HG02870 (cell line): ENCODE results near the gene EEPD1.
"Not testable (repeated sequence)": the region's sequence is repeated elsewhere in the genome, so short reads cannot be mapped to it uniquely, and the experiment has no call there.

Experiments used
- ATAC-seq: cut with Tn5 transposase; IDR thresholded peaks from one replicate; pipeline ENCODE4 v1.9.1; 2021; ENCODE audit warnings: mild to moderate bottlenecking, moderate library complexity; ENCODE audit not compliant: unreplicated experiment

The EEPD1 gene

DNA sequence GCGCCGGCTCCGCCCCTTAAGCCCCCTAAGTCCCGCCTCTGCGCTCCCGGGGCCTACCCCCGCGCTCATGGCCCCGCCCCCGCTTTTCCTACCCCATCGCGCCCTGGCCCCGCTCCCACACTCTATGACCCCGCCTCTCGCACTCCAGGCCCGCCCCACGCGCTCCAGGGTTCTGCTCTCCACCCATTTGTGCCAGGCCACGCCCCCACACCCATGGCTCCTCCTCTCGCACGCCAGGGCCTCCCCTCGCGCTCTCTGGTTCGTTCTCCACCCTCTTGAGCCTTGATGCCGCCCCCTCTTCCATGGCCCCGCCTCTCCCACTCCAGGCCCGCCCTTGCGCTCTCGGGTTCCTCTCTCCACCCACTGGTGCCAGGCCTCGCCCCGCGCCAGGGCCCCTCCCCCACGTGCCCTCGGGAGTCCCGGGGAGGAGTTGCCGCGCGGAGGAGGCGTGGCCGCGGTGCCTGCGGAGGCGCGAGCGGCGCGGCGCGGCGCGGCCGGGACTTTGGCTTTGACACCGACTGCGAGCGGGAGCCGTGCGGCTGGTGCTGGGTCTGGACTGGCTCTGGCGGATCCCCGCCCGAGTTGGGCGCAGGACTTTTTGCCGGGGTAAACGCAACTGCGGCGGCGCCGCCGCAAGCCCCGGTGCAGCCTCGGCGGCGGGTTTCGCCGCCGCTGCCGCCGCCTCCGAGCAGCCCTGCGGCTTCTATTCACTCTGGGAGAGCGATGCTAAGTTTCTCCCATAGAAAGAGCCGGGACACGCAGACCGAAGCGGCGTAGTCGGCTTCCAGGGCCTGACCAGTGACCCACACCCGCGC, at the start of gene EEPD1:
EEPD1 (plus strand) TSS at position 499 of the 815 bp plus-strand sequence. CDS start 1,071 bp downstream, outside the sequence.
- peak; percentile 97 for ATAC-seq

DNA sequence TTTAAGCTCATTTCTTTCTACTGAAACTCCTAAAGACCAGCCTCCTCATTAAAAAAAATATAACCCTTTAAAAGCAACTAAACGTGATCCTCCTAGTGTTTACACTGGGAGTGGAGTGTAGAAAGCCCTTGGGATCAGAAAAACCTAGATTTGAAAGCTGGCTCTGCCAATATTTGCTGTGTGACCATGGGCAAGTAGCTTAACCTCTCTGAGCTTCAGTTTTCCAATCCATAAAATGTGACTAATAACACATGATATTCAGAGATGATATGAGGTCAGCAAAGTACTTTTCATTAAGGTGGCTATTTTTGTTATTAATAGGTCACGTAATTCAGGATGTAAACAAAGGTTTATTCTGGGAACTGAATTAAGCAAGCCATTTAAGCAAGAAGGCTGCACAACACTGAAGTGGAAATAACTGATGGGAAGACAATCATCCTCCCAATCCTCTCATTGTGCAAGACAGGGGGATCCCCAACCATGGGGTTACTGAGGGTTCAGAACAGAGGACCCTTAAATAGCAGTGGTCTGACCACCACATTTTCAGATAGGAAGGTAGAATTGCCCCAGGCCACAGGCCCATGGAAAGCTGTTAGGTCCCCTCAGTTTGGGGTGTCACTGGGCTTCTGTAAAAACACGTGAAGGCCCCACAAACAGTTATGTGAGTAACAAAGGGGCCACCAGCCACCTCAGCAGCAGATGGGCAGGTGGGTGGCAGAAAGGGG, 49.1 kb upstream of the EEPD1 start:
- ATAC-seq: no peak

DNA sequence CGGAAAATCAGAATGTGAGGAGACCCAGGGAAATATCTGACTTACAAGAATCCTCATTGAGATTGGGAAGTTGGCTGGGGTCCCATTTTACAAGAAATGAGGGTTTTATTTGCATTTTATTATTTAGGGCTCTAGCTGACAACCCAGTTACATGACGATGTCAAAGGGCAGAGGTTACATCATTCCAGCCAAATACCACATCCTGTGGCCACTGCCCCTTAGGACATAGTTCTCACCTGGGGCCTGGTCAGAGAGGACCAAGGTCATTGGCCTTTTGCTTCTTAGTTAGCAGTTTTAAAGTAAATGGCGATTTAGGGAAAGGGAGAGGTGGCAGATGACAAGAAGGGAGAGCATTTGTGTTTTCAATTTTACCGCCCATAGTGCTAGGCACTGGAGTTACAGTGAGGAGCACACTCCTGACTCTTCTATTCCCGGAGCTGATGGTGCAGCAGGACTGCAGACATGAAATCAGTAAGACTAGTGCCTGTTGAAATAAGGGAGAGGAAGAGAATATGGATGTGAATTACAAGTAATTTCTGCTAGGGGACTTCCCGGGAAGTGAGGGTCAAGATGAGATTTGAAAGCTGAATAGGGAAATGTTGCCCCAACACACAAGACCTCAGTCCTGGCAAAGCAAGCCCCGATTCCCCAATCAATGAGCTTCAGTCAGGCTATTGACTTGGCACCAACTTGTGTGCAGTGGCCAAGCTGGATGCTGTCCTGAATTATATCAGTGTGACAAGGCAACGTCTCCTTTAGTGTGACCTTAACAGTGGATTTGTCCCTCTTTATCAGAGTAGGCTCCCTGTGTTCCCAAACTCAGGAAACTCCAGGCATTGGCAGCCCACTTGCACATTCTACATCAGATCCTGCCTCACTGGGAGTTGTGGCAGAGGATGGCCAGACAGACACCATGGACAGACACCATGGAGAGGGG, 45.8 kb upstream of the EEPD1 start:
- ATAC-seq: not testable (repeated sequence)

DNA sequence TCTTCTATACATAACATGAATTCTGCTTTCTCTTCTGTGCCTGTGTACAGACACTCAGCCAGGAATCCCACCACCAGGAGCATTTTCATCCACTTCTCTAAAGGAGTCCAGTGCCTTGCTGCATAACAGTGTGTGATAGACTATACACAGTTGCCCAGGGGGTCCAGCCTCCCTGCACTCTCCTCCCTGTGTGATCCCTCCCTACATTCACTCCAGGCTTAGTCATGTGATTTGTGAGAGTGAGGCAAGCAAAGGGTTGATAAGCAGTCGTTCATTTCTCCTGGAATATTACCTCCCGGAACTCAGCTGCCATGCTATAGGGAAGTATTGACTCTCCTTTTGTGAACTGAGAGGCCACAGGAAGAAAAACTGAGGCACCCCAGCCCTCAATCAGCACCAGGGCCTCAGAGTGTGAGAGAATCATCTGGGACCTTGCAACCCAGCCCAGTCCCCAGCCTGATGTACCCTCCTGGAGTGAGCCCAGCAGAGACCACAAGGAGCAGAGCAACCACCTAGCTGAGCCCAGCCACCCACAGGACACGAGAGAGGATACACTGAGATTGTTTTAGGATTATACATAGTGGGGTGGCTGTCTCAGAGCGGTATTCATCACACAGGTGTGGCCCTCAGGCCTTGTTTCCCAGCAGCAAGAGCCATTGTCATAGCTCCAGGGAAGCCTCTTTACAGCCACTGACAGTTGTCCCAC, 45.0 kb upstream of the EEPD1 start:
- no peak for ATAC-seq

DNA sequence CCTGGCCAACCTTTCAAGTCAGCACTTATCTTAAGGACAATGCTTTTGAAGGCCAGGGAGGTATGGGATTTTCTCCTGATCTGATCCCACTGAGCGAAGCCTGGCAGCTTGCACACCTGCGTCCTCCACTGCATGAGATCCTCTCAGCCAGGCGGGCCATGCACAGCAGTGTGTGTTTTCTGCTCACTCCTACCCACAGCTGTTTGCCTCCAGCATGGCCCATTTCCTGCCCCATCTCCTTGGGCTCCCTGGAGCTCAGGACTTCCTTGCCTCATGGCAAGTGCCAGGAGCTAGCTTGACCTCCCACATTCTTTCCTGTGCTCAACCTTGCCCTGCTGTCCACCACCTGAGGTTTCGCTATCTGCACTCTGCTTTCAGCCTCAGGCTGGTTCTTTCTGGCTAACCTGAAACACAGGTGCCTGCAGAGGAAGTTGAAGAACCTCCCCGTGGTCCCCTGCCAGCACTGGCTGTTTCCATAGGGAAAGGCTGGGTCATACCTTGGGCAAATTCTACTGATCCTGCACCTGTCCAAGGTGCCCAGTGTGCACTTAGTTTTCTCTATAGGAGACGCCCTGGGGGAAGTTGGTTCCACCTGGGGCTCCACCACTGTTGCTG, 43.9 kb upstream of the EEPD1 start:
- ATAC-seq: no peak

DNA sequence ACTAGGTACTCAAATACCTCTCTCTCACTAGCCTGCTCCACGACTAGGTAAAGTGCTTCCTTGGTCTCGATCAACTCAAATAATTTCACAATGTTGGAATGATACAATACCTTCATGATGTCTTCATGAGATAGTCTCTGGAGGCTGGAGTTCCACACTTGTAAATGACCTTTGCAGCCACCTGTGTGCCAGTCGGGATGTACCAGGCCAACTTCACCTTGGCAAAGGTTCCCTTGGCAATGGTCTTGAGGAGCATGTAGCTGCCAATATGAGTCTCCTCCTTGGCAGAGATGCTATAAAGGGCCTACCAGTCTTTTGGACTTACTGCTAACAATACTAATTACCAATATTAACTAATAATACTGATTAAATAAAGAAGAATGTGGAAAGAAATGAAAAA, 42.5 kb upstream of the EEPD1 start:
- no peak for ATAC-seq

DNA sequence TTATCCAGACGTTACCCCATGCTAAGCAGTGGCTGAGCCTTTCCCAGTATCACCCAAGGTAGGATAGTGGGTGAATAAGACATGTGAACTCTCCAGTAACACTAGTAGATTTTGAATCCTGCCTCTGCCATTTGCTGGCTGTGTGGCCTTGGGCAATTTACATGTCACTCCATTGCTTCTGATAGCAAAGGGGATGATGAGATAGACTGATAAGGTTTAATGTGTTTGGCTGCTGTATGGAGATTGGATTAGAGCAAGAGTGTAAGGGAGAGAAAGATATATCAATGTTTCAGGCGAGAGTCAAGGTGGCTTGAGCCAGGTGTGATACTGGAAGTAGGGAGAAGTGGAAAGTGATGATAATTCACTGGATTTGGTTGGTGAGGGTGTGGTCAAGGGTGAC, 40.1 kb upstream of the EEPD1 start:
- ATAC-seq: no peak

DNA sequence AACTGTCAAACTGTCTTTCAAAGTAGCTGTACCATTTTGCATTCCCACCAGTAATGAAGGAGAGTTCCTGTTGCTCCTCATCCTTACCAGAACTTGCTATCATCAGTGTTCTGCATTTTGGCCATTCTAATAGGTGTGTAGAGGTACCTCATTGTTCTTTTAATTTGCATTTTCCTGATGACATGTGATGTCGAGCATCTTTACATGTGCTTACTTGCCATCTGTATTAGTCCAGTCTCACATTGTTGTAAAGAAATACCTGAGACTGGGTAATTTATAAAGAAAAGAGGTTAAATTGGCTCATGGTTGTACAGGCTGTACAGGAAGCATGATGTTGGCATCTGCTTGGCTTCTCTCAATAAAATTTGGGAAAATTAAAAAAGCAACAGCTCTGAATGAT, 38.7 kb upstream of the EEPD1 start:
- ATAC-seq: no peak

DNA sequence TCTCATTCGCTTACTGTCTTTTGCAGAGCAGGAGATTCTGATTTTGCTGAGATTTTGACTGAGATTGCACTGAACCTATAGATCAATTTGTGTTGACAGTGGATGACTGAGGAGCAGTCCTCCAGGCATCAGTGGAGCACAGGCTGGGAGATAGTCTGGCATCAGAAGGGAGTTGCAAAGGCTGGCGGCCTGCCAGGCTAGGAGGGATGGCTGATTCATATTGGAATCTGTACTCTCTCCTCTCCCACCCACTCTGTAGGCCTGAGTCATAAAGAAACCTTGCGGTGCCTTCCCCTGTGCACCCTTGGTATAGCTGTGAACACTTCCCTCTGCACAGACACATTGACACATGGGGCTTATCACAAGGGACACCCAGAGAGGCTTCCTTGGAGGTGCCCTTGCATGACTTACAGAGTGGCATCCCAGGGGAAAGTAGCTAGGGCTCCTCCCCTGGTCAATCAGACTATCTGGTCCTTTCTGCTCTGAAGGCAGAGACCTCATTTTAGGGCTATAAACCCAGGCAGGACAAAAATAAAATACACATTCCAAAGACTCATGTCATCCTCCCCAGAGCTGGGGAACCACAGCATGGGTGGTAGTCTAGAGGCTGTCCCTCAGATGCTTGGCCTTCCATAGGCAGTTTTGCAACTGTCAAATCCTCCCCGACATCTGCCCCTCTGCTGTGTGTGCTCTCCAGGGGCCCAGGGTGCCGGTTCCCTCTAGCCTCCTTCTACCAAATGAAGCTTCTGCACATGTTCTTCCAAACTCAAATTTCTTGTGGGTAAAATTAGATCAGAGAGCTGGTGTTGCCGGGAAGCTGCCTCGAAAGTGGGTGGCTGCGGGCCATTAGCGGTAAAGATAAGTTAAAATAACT, 37.4 kb upstream of the EEPD1 start:
- ATAC-seq: peak; percentile 100

DNA sequence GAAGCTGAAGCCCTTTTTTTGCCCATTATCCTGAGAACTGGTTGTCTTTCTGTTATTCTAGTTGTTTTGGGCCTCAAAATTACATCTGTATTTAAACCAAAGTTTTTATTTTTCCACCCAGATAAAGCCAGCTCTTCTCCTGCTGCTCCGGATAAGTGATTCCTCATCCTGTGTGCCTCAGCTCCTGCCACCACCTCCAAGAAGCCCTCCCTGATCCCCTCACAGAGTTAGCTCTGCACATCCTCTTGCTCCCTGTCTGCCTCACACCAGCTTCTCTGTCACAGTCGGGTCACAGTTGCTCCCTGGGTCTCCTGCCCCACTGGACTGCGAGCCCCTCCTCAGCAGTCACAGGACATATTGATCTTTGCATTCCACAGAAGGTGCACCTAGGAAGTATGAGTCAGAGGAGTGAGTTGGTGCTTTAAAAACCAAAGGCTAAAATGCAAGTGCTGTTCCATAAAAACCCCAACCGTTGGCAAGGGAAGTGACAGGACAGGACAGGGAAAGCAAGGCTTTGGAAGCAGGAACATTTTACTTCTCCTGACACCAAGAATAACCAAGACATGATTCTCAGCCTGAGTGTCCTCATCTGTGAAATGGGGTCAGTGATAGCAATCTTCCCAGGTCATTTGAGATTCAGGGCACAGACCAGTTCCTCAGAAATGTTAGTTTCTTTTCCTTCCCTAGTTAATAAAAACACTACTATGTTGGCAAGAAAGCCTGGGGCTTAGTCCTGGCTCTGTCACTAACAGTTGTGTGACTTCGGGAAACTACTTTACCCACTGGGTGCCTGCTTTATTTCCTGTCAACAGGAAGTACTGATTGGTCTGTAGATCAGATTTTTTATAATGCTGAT, 36.5 kb upstream of the EEPD1 start:
- ATAC-seq: no peak

DNA sequence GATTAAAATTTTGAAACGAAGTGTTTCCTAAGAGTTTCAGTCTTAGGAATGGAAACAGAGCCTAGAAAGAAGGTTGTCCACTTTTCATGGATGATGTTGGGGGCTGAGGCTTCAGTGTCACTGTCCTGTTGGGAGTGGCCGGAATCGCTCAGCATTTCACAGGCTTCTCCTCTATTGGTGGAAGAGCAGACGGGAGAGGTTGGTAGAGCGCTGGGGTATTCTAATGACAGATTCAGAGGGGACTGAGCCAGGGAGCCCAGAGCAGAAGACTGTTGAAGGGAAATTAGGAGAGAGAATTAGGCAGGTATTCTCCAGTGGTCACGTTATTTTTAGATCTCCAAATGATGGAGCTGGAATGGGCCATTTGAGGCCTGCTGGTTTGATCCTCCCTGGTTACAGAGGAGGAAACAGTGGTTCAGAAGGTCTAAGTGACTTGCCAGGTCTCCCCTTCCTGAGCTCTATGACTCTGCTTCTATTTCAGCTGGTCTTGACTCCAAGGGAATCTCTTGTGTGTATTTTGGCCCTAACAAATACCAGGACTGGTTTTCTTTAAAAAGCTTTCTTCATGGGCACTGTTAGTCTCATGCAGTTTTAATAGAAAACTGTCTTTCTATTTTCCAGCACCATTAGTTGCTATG, 35.7 kb upstream of the EEPD1 start:
- no peak for ATAC-seq

DNA sequence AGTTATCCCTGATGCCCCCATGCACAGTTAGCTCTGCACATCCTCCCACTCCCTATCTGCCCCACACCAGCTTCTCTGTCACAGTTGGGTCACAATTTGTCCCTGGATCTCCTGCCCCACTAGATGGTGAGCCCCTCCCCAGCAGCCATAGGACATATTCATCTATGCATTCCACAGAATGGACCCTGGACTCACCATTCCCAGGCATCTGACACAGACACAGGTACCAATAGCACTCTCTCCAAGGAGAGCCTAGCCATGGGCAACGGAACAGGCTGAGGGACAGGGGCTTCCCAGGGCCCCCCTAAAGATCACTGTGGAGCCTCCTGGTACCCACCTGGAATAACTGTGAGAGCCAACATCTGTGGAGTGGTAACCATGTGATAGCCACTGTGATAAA, 34.7 kb upstream of the EEPD1 start:
- no peak for ATAC-seq

DNA sequence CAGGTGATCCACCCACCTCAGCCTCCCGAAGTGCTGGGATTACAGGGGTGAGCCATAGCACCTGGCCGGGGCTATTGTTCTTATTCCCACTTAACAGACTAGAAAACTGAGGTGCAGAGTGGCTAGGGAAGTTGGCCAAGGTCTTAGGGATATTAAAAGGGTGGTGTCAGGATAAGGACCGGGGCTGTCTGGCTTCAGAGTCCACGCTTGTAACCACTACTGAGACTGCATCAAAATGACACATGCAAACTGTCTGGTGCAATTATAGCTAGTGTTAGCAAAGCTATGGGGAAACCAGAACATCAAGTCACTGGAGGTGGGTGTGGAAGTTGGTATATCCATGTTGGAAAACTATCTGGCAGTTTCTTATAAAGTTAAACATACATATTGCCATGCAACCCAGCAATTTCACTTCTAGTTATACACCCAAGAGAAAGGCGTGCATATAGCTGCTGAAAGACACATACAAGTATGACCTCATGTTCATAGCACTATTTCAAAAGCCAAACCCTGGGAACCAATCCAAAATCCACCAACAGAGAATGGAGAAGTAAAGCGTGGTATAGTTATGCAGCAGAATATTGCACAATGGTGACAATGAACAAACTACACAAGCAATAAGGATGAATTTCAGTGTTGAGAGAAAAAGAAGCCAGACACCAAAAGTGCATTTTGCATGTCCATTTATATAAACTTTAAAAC, 33.9 kb upstream of the EEPD1 start:
- no peak for ATAC-seq

DNA sequence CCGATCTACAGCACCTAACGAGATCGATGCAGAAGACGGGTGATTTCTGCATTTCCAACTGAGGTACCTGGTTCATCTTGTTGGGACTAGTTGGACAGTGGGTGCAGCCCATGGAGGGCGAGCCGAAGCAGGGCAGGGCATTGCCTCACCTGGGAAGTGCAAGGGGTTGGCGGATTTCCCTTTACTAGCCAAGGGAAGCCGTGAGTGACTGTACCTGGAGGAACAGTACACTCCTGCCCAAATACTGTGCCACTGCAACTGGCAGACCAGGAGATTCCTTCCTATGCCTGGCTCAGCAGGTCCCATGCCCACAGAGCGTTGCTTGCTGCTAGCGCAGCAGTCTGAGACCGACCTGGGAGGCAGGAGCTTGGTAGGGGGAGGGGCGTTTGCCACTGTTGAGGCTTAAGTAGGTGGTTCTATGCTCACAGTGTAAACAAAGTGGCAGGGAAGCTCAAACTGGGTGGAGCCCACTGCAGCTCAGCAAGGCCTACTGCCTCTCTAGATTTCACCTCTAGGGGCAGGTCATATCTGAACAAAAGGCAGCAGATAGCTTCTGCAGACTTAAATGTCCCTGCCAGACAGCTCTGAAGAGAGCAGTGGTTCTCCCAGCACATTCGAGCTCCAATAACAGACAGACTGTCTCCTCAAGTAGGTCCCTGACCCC, 32.9 kb upstream of the EEPD1 start:
- ATAC-seq: not testable (repeated sequence)

DNA sequence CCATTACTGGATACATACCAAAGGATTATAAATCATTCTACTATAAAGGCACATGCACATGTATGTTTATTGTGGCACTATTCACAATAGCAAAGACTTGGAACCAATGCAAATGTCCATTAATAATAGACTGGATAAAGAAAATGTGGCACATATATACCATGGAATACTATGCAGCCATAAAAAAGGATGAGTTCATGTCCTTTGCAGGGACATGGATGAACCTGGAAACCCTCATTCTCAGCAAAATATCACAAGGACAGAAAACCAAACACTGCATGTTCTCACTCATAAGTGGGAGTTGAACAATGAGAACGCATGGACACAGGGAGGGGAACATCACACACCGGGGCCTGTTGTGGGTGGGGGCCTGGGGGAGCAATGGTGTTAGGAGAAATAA, 27.4 kb upstream of the EEPD1 start:
- ATAC-seq: not testable (repeated sequence)

DNA sequence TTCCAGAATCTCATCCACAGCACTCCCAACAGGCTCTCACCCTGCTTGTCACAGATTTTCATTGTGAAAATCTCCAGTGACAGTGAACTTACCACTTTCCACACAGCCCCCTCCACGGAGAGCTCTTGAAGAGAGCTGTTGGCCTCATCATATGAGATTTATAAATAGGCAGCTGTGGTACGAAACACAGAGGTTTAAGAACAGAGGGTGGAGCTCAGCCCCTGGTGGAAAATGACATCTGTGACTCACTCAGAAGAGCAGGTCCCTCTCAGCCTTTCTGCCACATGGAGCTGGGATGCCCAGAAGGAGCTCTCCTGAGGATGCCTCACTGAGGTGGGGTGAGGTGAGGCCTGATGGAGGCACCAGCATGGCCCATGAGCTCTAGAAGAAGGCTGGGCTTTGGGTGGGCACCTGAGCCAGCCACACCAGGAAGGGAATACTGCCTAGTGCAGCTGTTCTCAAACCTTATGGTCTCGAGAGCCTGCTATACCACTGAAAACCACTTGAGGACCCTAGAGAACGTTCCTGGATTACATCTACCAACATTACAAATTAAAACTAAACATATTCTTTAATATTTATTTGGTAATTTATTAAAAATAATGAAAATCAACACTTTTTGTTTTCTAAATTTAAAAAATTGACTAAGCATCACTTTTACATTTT, 25.8 kb upstream of the EEPD1 start:
- no peak for ATAC-seq
